Measurements from ENCODE around the gene DCP2.

The DCP2 gene

GRCh38 chr5:113038714-113039113 is 62.1 kb downstream of the DCP2 start:
- Histone ChIP-seq H3K4me1 (ENCODE audit: insufficient read depth, low read length) (peaks cover 22% of the 10 kb centered on the region; the same call in 1 of the 2 replicates), H3K4me3 (ENCODE audit: low read length) (no peak overlapping the region), H3K27ac (ENCODE audit: low read length) (no peak overlapping the region), H3K27me3 (ENCODE audit: insufficient read depth, low read length) (no peaks in the 10 kb centered on the region), H3K9ac (ENCODE audit: low read depth, low read length) (no peak overlapping the region), H3K9me3 (ENCODE audit: insufficient read depth, low read depth, low read length) (no peaks in the 10 kb centered on the region), H3K36me3 (ENCODE audit: insufficient read depth, low read depth, low read length) (peaks cover 27% of the 10 kb centered on the region)

- Histone ChIP-seq H3K27me3 (ENCODE audit: insufficient read depth, low read length) (no peaks in the 10 kb centered on the region), H3K4me3 (ENCODE audit: low read length) (no peak overlapping the region), H3K36me3 (ENCODE audit: insufficient read depth, low read depth, low read length) (peaks cover 27% of the 10 kb centered on the region), H3K4me1 (ENCODE audit: insufficient read depth, low read length) (peaks cover 18% of the 10 kb centered on the region; the same call in 1 of the 2 replicates), H3K9me3 (ENCODE audit: insufficient read depth, low read depth, low read length) (no peaks in the 10 kb centered on the region), H3K27ac (ENCODE audit: low read length) (no peak overlapping the region), H3K9ac (ENCODE audit: low read depth, low read length) (no peak overlapping the region)
These were observed 62.8 kb downstream of the DCP2 start for GRCh38 chr5:113039229-113039933.

- peaks cover 27% of the 10 kb centered on the region for H3K36me3 ChIP-seq (ENCODE audit: insufficient read depth, low read depth, low read length)
- H3K9ac ChIP-seq (ENCODE audit: low read depth, low read length), result no peak overlapping the region
- no peak overlapping the region for H3K4me3 ChIP-seq (ENCODE audit: low read length)
- no peaks in the 10 kb centered on the region for H3K9me3 ChIP-seq (ENCODE audit: insufficient read depth, low read depth, low read length)
- peaks cover 13% of the 10 kb centered on the region; the same call in 1 of the 2 replicates for H3K4me1 ChIP-seq (ENCODE audit: insufficient read depth, low read length)
- no peaks in the 10 kb centered on the region for H3K27me3 ChIP-seq (ENCODE audit: insufficient read depth, low read length)
- H3K27ac ChIP-seq (ENCODE audit: low read length), result no peak overlapping the region
These were observed 63.3 kb downstream of the DCP2 start for GRCh38 chr5:113039934-113040285.

GRCh38 chr5:113040672-113041260 is 64.2 kb downstream of the DCP2 start:
- H3K4me1 ChIP-seq (ENCODE audit: insufficient read depth, low read length), result peaks cover 11% of the 10 kb centered on the region; the same call in 1 of the 2 replicates
- H3K36me3 ChIP-seq (ENCODE audit: insufficient read depth, low read depth, low read length), result peaks cover 27% of the 10 kb centered on the region

GRCh38 chr5:113042491-113043243 is 66.1 kb downstream of the DCP2 start:
- H3K4me3 ChIP-seq (ENCODE audit: low read length), result no peak overlapping the region

More at GRCh38 chr5:113040672-113041260, 64.2 kb downstream of the DCP2 start:
- no peak overlapping the region for H3K9ac ChIP-seq (ENCODE audit: low read depth, low read length)
- no peak overlapping the region for H3K27ac ChIP-seq (ENCODE audit: low read length)
- no peaks in the 10 kb centered on the region for H3K9me3 ChIP-seq (ENCODE audit: insufficient read depth, low read depth, low read length)
- H3K4me3 ChIP-seq (ENCODE audit: low read length), result no peak overlapping the region
- no peaks in the 10 kb centered on the region for H3K27me3 ChIP-seq (ENCODE audit: insufficient read depth, low read length)

GRCh38 chr5:113043491-113043931 is 66.9 kb downstream of the DCP2 start:
- Histone ChIP-seq H3K27me3 (ENCODE audit: insufficient read depth, low read length) (no peaks in the 10 kb centered on the region), H3K4me1 (ENCODE audit: insufficient read depth, low read length) (no peaks in the 10 kb centered on the region), H3K9me3 (ENCODE audit: insufficient read depth, low read depth, low read length) (no peaks in the 10 kb centered on the region), H3K36me3 (ENCODE audit: insufficient read depth, low read depth, low read length) (peaks cover 38% of the 10 kb centered on the region), H3K9ac (ENCODE audit: low read depth, low read length) (no peak overlapping the region), H3K4me3 (ENCODE audit: low read length) (no peak overlapping the region), H3K27ac (ENCODE audit: low read length) (no peak overlapping the region)

More at GRCh38 chr5:113042491-113043243, 66.1 kb downstream of the DCP2 start:
- no peak overlapping the region for H3K27ac ChIP-seq (ENCODE audit: low read length)
- no peaks in the 10 kb centered on the region for H3K9me3 ChIP-seq (ENCODE audit: insufficient read depth, low read depth, low read length)
- no peaks in the 10 kb centered on the region for H3K4me1 ChIP-seq (ENCODE audit: insufficient read depth, low read length)
- no peaks in the 10 kb centered on the region for H3K27me3 ChIP-seq (ENCODE audit: insufficient read depth, low read length)
- H3K9ac ChIP-seq (ENCODE audit: low read depth, low read length), result no peak overlapping the region
- peaks cover 37% of the 10 kb centered on the region for H3K36me3 ChIP-seq (ENCODE audit: insufficient read depth, low read depth, low read length)

- Histone ChIP-seq H3K9me3 (ENCODE audit: insufficient read depth, low read depth, low read length) (no peaks in the 10 kb centered on the region), H3K27ac (ENCODE audit: low read length) (no peak overlapping the region), H3K36me3 (ENCODE audit: insufficient read depth, low read depth, low read length) (peaks cover 41% of the 10 kb centered on the region), H3K4me3 (ENCODE audit: low read length) (no peak overlapping the region), H3K27me3 (ENCODE audit: insufficient read depth, low read length) (no peaks in the 10 kb centered on the region), H3K4me1 (ENCODE audit: insufficient read depth, low read length) (no peaks in the 10 kb centered on the region), H3K9ac (ENCODE audit: low read depth, low read length) (no peak overlapping the region)
These were observed 68.3 kb downstream of the DCP2 start for GRCh38 chr5:113044776-113045465.

- H3K27ac ChIP-seq (ENCODE audit: low read length), result no peak overlapping the region
- peaks cover 44% of the 10 kb centered on the region for H3K36me3 ChIP-seq (ENCODE audit: insufficient read depth, low read depth, low read length)
- no peaks in the 10 kb centered on the region for H3K27me3 ChIP-seq (ENCODE audit: insufficient read depth, low read length)
- no peak overlapping the region for H3K4me3 ChIP-seq (ENCODE audit: low read length)
- no peak overlapping the region for H3K9ac ChIP-seq (ENCODE audit: low read depth, low read length)
- H3K4me1 ChIP-seq (ENCODE audit: insufficient read depth, low read length), result no peaks in the 10 kb centered on the region
- H3K9me3 ChIP-seq (ENCODE audit: insufficient read depth, low read depth, low read length), result no peaks in the 10 kb centered on the region
These were observed 70.6 kb downstream of the DCP2 start for GRCh38 chr5:113047234-113047633.

GRCh38 chr5:113047733-113048652 is 71.4 kb downstream of the DCP2 start:
- H3K9ac ChIP-seq (ENCODE audit: low read depth, low read length), result no peak overlapping the region
- no peaks in the 10 kb centered on the region for H3K9me3 ChIP-seq (ENCODE audit: insufficient read depth, low read depth, low read length)
- H3K27me3 ChIP-seq (ENCODE audit: insufficient read depth, low read length), result no peaks in the 10 kb centered on the region
- H3K4me1 ChIP-seq (ENCODE audit: insufficient read depth, low read length), result no peaks in the 10 kb centered on the region
- peaks cover 45% of the 10 kb centered on the region for H3K36me3 ChIP-seq (ENCODE audit: insufficient read depth, low read depth, low read length)
- H3K27ac ChIP-seq (ENCODE audit: low read length), result no peak overlapping the region
- H3K4me3 ChIP-seq (ENCODE audit: low read length), result no peak overlapping the region

GRCh38 chr5:113048931-113049330 is 72.3 kb downstream of the DCP2 start:
- Histone ChIP-seq H3K36me3 (ENCODE audit: insufficient read depth, low read depth, low read length) (peaks cover 54% of the 10 kb centered on the region), H3K9me3 (ENCODE audit: insufficient read depth, low read depth, low read length) (no peaks in the 10 kb centered on the region), H3K4me3 (ENCODE audit: low read length) (no peak overlapping the region), H3K27me3 (ENCODE audit: insufficient read depth, low read length) (no peaks in the 10 kb centered on the region), H3K4me1 (ENCODE audit: insufficient read depth, low read length) (no peaks in the 10 kb centered on the region), H3K9ac (ENCODE audit: low read depth, low read length) (no peak overlapping the region), H3K27ac (ENCODE audit: low read length) (no peak overlapping the region)
